Rectal smooth muscle tissue (tissue), 1 donor: ENCODE measurements around the gene C1orf50.
"Not testable (repeated sequence)": the region's sequence is repeated elsewhere in the genome, so short reads cannot be mapped to it uniquely, and the experiment has no call there.

Source experiments
- H3K27ac ChIP-seq: one replicate; pipeline ENCODE4 v1.7.0; 2013; ENCODE audit warnings: low read depth, low read length, inconsistent platforms
- H3K27me3 ChIP-seq: one replicate; pipeline ENCODE4 v1.7.0; 2013; ENCODE audit warnings: low read length; ENCODE audit not compliant: control insufficient read depth, insufficient read depth
- H3K36me3 ChIP-seq: one replicate; pipeline ENCODE4 v1.7.0; 2013; ENCODE audit warnings: low read length; ENCODE audit not compliant: control insufficient read depth, insufficient read depth
- H3K4me1 ChIP-seq: one replicate; pipeline ENCODE4 v1.7.0; 2013; ENCODE audit warnings: low read length; ENCODE audit not compliant: control insufficient read depth, insufficient read depth
- H3K4me3 ChIP-seq: one replicate; pipeline ENCODE4 v1.7.0; 2013; ENCODE audit warnings: low read length
- H3K9ac ChIP-seq: one replicate; pipeline ENCODE4 v1.7.0; 2013; ENCODE audit warnings: low read length

Gene C1orf50

GRCh38 chr1:42766741-42767509 is at the start of gene C1orf50, which contains the start of gene P3H1:
Gene C1orf50 (plus strand): TSS chr1:42767249. CDS start chr1:42767312, 63 bp downstream.
Gene P3H1 (minus strand): TSS chr1:42767028. CDS start chr1:42766971, 57 bp downstream.
- peaks cover 12% of the 10 kb centered on the region for H3K4me1 ChIP-seq
- H3K27ac ChIP-seq, result peak within 1 kb of the TSS; percentile 92
- peak within 1 kb of the TSS; percentile 83 for H3K9ac ChIP-seq
- H3K4me3 ChIP-seq, result peak within 1 kb of the TSS; percentile 99
- H3K27me3 ChIP-seq, result no peaks in the 10 kb centered on the region
- H3K36me3 ChIP-seq, result no peaks in the 10 kb centered on the region

- Histone ChIP-seq H3K27ac (no peak overlapping the region), H3K36me3 (no peaks in the 10 kb centered on the region), H3K4me1 (no peaks in the 10 kb centered on the region), H3K27me3 (no peaks in the 10 kb centered on the region), H3K4me3 (no peak overlapping the region), H3K9ac (no peak overlapping the region)
Measured at GRCh38 chr1:42720868-42721267, 46.2 kb upstream of the C1orf50 start.

GRCh38 chr1:42721926-42722325 is 45.1 kb upstream of the C1orf50 start:
- Histone ChIP-seq H3K27ac (no peak overlapping the region), H3K4me1 (no peaks in the 10 kb centered on the region), H3K27me3 (no peaks in the 10 kb centered on the region), H3K36me3 (no peaks in the 10 kb centered on the region), H3K9ac (no peak overlapping the region), H3K4me3 (no peak overlapping the region)

DNA sequence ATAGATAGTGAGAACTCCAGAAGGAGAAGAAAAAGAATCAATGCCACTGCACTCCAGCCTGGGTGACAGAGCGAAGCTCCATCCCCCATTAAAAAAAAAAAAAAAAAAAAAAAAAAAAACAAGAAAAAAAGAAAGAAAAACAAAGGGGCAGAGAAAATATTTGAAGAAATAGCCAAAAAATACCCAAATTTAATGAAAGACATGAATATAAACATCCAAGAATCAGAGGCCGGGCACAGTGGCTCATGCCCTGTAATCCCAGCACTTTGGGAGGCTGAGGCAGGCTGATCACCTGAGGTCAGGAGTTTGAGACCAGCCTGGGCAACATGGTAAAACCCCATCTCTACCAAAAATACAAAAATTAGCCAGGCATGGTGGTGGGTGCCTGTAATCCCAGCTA is 44.6 kb upstream of the C1orf50 start:
- not testable (repeated sequence) for H3K4me1 ChIP-seq, H3K27ac ChIP-seq, H3K4me3 ChIP-seq, H3K36me3 ChIP-seq, H3K9ac ChIP-seq, H3K27me3 ChIP-seq

GRCh38 chr1:42723511-42723910 is 43.5 kb upstream of the C1orf50 start:
- Histone ChIP-seq H3K4me1 (no peaks in the 10 kb centered on the region), H3K9ac (no peak overlapping the region), H3K36me3 (no peaks in the 10 kb centered on the region), H3K4me3 (no peak overlapping the region), H3K27me3 (no peaks in the 10 kb centered on the region), H3K27ac (no peak overlapping the region)

DNA sequence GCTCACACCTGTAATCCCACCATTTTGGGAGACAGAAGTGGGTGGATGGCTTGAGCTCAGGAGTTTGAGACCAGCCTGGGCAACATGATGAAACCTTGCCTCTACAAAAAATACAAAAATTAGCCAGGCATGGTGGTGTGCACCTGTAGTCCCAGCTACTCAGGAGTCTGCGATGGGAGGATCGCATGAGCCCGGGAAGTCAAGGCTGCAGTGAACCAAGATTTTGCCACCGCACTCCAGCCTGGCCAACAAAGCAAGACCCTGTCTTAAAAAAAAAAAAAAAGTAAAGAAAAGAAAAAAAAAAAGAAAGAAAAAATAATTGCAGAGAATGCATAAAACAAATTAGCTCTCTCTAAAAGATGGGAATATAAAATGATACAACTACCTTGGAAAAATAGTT is 41.2 kb upstream of the C1orf50 start:
- H3K4me1 ChIP-seq, H3K4me3 ChIP-seq, H3K27me3 ChIP-seq, H3K9ac ChIP-seq, H3K36me3 ChIP-seq, H3K27ac ChIP-seq: not testable (repeated sequence)

DNA sequence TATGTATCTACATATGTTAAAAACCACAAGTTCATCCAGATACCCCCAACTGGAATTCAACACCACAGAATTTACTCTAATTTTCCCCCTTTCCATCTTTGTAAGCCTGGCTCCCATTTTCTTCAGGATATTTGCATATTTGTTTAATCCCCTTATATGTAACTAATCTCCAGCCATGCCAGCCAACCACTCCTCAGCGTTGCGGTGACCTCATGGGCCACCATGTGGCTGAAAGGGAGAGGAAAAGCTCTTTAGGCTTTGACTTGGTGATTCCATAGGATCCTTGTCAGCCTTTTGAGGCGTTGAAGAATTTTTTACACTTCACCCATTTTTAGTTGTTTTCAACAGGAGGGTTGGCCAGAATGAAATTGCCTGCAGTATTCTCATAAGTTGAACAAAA is 37.0 kb upstream of the C1orf50 start:
- Histone ChIP-seq H3K27me3 (no peaks in the 10 kb centered on the region), H3K36me3 (no peaks in the 10 kb centered on the region), H3K4me1 (no peaks in the 10 kb centered on the region), H3K27ac (no peak overlapping the region), H3K4me3 (no peak overlapping the region), H3K9ac (no peak overlapping the region)

DNA sequence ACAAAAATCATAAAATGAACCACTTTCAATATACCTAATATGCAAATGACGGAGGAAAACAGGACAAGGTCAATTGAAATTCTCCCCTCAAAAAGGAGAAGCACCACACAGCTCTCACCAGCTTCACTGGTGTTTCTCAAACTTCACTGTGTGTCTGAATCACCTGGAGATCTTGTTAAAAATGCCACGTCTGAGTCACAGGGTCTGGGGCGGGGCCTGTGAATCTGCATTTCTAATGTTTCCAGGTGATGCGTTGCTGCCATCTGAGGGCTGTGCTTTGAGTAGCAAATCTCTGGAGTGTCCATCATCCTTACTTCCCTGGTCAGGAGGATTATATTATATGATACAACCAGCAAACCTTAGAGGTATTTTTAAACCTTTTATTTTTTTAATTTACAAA is 36.1 kb upstream of the C1orf50 start:
- no peak overlapping the region for H3K4me3 ChIP-seq
- H3K4me1 ChIP-seq, result no peaks in the 10 kb centered on the region
- no peak overlapping the region for H3K9ac ChIP-seq
- H3K27me3 ChIP-seq, result no peaks in the 10 kb centered on the region
- no peaks in the 10 kb centered on the region for H3K36me3 ChIP-seq
- no peak overlapping the region for H3K27ac ChIP-seq

DNA sequence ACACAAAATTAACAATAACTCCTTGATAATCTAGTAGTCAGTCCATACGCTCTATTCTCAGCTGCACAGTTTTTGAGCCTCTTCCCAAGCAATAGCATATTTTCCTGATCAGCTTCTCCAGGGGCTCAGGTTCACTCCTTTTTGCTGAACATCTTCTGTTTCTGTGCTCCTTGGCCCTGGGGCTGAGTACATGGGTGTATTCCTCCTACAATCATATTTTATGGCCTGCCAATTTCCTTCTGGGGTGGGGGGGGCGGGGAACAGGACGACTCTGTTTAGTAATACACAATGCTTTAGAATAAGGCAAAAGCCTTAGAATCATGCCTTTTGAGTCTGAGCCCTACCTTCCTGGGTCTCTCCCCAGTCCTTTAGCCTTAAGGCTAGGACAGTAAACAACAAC is 35.5 kb upstream of the C1orf50 start:
- Histone ChIP-seq H3K4me1 (no peaks in the 10 kb centered on the region), H3K27ac (no peak overlapping the region), H3K4me3 (no peak overlapping the region), H3K36me3 (no peaks in the 10 kb centered on the region), H3K27me3 (no peaks in the 10 kb centered on the region), H3K9ac (no peak overlapping the region)

DNA sequence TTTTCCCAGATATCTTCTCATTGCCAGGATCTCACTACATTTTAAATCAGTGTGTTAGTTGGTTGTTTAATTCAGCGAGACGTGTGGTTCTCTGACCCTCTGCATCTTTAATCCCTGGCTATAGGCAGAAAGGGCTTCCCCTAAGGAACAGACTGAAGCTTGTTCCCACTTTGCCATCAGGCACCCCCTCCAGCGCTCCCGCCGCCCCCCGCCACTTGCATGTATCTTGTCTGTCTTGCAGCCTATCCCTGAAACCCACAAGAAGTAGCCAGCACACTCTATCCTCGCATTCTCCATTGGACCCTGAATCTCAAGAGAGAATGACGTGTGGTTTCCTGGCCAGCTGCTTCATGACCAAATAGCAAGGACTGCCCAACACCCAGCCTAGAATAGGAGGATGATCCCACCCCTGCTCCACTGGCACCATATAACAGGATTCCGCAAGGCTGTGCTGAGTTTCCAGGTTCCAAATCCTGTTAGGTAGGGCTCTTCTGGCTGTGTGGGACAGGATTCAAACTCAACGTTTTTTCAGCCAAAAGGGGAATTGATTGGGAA is 34.8 kb upstream of the C1orf50 start:
- Histone ChIP-seq H3K36me3 (no peaks in the 10 kb centered on the region), H3K27me3 (no peaks in the 10 kb centered on the region), H3K9ac (no peak overlapping the region), H3K4me3 (no peak overlapping the region), H3K4me1 (no peaks in the 10 kb centered on the region), H3K27ac (no peak overlapping the region)

- H3K27me3 ChIP-seq, result no peaks in the 10 kb centered on the region
- no peak overlapping the region for H3K4me3 ChIP-seq
- no peaks in the 10 kb centered on the region for H3K4me1 ChIP-seq
- H3K27ac ChIP-seq, result no peak overlapping the region
- no peak overlapping the region for H3K9ac ChIP-seq
- no peaks in the 10 kb centered on the region for H3K36me3 ChIP-seq
Measured at GRCh38 chr1:42733415-42734200, 33.4 kb upstream of the C1orf50 start.

DNA sequence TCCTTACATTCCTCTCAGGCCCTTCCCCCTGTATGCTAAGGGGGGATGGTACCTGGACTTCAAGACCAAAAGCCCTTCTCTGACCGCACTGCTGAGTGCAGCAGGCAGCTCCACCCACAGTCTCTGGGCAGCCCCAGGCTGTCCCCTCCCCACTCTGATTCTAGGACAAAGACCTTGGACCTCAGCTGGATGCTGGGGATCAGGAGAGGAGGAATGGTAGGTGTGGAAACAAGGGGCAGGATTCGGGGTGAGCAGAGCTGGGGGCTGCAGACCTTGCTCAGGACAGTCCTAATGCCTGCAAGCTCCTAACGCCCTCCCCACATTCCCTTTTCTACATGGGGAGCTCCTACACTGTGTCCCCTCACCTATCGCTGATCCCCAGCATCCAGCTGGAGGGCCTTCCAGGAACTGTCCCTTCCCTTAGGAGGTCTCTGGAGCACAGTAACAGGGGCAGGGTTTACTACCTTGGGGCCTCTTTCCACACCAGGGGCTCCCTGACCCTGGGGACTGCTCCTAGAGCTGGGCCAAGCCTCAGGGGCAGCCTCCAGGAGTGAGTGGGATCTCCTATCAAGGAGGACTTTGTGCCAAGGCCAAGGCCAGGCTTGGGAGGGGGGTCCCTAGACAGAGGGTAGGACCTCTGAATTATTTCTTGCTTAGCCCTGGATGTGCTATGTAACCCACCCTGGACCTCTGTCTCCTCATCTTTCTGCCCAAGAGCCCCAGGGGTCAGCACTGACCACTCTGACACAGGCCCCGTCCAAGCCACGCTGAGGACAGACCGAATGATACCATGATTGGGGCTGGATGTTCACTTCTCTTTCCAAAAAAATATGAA is 32.6 kb upstream of the C1orf50 start:
- H3K9ac ChIP-seq, result no peak overlapping the region

More for the DNA sequence above, 32.6 kb upstream of the C1orf50 start:
- Histone ChIP-seq H3K27ac (no peak overlapping the region), H3K4me3 (no peak overlapping the region), H3K36me3 (no peaks in the 10 kb centered on the region), H3K4me1 (no peaks in the 10 kb centered on the region), H3K27me3 (no peaks in the 10 kb centered on the region)
